HG03571 (cell line): ENCODE results near the gene GALNT17.

ENCODE experiments used
- ATAC-seq: cut with Tn5 transposase; IDR thresholded peaks from one replicate; pipeline ENCODE4 v1.9.1; 2021; ENCODE audit not compliant: unreplicated experiment

The GALNT17 gene

GRCh38 chr7:71668572-71668971 lies 536.6 kb downstream of the GALNT17 start:
- no peak for ATAC-seq

- no peak for ATAC-seq
These were observed 547.5 kb downstream of the GALNT17 start for GRCh38 chr7:71679480-71679879.

- ATAC-seq: no peak
These were observed 550.2 kb downstream of the GALNT17 start for GRCh38 chr7:71682181-71682580.

GRCh38 chr7:71682841-71683781 lies 551.2 kb downstream of the GALNT17 start:
- no peak for ATAC-seq

- ATAC-seq: no peak
These were observed 555.3 kb downstream of the GALNT17 start for GRCh38 chr7:71687286-71687685.

- no peak for ATAC-seq
These were observed 556.1 kb downstream of the GALNT17 start for GRCh38 chr7:71687831-71688599.

- no peak for ATAC-seq
These were observed 559.6 kb downstream of the GALNT17 start for GRCh38 chr7:71691538-71691937.

GRCh38 chr7:71694665-71695064 lies 562.7 kb downstream of the GALNT17 start:
- ATAC-seq: no peak

- ATAC-seq: no peak
These were observed 563.2 kb downstream of the GALNT17 start for GRCh38 chr7:71695186-71695585.

GRCh38 chr7:71696511-71696910 lies 564.6 kb downstream of the GALNT17 start:
- no peak for ATAC-seq

- no peak for ATAC-seq
These were observed 565.5 kb downstream of the GALNT17 start for GRCh38 chr7:71697400-71697799.

- no peak for ATAC-seq
These were observed 573.3 kb downstream of the GALNT17 start for GRCh38 chr7:71705217-71705616.

- no peak for ATAC-seq
These were observed 574.1 kb downstream of the GALNT17 start for GRCh38 chr7:71705901-71706596.

GRCh38 chr7:71706597-71706975 lies 574.6 kb downstream of the GALNT17 start:
- no peak for ATAC-seq

- no peak for ATAC-seq
These were observed 575.1 kb downstream of the GALNT17 start for GRCh38 chr7:71707041-71707440.

- ATAC-seq: no peak
These were observed 576.8 kb downstream of the GALNT17 start for GRCh38 chr7:71708710-71709109.

- ATAC-seq: no peak
These were observed 578.5 kb downstream of the GALNT17 start for GRCh38 chr7:71710442-71710841.

- no peak for ATAC-seq
These were observed 580.8 kb downstream of the GALNT17 start for GRCh38 chr7:71712653-71713180.

- no peak for ATAC-seq
These were observed 584.7 kb downstream of the GALNT17 start for GRCh38 chr7:71716690-71717089.

- no peak for ATAC-seq
These were observed 586.6 kb downstream of the GALNT17 start for GRCh38 chr7:71718563-71718962.

GRCh38 chr7:71721742-71722141 lies 589.8 kb downstream of the GALNT17 start:
- ATAC-seq: no peak
